Right renal pelvis (tissue), 4 donors: ENCODE measurements around the gene CC2D1A. TPM values are rescaled to one million over a fixed set of nuclear protein-coding genes. Genes with fewer than 3 reads are reported as not detected.
"Not testable (repeated sequence)": the region's sequence is repeated elsewhere in the genome, so short reads cannot be mapped to it uniquely, and the experiment has no call there.

ENCODE experiments used
- DNase-seq, 4 donors: peaks; one replicate each; pipeline ENCODE4 v3.0.0-alpha.2; 2013; ENCODE audit warnings: low read depth in 4 of 4, low spot score in 3 of 4, missing footprints in 1 of 4
- polyA plus RNA-seq, 4 donors: library from polyadenylated mRNA; unstranded; fragments of 120-200 nt; gene quantifications; one replicate each; pipeline ENCODE4 v1.2.1, GENCODE V29; 2013; ENCODE audit not compliant: insufficient read length in 4 of 4

CC2D1A gene
- polyA plus RNA-seq, 4 donors = 23.9 to 30.4 (median 27.6) TPM

DNA sequence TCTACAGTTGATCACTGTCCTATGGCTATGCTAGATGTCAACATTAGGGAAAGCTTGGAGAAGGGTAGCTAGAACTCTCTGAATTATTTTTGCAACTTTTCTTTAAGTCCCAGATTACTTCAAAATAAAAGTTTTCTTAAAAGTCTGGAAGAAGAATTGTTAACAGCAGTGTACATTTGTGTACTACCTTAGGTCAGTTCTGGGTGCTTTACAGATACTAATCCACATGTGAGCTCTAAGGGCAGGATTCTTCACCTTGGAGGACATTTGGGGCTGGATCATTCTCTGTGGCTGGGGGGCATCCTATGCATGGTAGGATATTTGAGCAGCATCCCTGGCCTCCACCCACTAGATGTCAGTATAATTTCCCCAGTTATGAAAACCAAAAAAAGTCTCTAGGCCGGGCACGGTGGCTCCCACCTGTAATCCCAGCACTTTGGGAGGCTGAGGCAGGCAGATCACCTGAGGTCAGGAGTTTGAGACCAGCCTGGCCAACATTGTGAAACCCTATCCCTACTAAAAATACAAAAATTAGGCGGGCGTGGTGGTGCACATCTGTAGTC lies 2.9 kb upstream of the CC2D1A start:
- DNase-seq = no peak

GRCh38 chr19:13906521-13906904 lies 512 bp downstream of the CC2D1A start:
- no peak for DNase-seq

DNA sequence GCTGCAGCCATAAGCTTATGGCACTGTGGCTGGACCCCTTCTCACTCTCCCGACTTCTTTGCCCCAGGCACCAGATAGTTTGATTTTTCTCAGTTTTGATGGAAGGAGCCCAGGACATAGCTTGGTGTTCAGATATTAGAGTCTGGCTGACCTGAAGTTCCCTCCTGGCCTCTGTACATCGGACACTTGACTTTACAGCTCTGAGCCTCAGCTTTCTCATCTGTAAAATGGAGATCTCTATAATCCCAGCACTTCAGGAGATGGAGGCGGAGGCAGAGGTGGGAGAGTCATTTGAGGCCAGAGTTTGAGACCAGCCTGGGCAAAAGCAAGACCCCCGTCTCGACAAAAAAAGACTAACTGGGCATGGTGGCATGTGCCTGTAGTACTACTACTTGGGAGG lies 909 bp downstream of the CC2D1A start:
- no peak for DNase-seq

DNA sequence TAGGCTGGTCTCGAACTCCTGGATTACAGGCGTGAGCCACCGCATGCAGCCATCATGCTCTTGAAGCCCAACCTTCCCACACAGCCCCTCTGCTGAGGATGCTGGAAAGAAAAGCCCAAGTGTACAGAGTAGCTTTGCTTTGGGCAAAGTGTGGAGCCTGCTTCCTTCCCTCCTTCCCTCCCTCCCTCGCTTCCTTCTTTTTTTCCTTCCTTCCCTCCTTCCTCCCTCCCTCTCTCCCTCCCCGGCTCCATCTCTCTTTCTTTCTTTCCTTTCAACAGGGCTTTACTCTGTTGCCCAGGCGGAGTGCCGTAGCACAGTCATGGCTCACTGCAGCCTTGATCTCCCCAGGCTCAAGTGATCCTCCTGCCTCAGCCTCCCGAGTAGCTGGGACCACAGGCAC lies 2.7 kb downstream of the CC2D1A start:
- DNase-seq = no peak

GRCh38 chr19:13909430-13909829 lies 3.4 kb downstream of the CC2D1A start:
- DNase-seq = no peak

GRCh38 chr19:13913352-13913751 lies 7.4 kb downstream of the CC2D1A start:
- no peak for DNase-seq

DNA sequence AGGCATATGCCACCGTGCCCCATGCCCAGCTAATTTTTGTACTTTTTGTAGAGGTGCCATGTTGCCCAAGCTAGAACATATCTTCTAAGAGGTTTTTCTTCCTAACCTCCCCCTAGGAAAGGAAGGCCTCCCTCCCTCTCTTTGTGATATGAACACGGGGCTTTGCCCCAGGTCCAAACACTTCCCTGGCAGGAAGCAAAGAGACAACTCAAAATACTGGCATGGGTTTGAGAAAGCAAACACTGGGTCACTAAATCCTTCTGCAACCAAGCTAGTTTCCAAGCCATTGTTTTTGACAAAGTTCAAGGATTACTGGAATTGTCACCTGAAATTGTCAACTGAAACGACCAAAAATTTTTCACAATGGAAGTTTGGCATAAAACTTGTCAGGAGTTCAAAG lies 8.8 kb downstream of the CC2D1A start:
- no peak for DNase-seq

DNA sequence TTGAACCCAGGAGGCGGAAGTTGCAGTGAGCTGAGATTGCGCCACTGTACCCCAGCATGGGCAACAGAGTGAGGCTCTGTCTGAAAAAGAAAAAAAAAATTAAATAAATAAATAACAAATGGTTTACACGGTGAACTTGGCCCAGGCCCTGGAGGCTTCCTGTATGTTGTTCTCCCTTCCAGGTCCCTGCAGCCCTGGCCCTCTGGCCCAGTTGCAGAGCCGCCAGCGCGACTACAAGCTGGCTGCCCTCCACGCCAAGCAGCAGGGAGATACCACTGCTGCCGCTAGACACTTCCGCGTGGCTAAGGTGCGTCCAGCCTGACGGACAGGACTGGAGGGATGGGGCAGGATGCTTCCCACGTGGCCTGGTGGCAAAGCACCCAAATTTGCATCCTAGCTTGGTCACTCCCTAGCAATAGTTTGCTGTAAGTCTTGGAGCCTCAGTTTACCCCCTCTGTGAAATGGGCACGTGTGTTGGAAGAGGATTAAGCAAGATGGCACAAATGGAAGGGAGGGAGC lies 11.9 kb downstream of the CC2D1A start:
- no peak for DNase-seq

- DNase-seq = no peak
These were observed 12.9 kb downstream of the CC2D1A start for GRCh38 chr19:13918726-13919411.

- no peak for DNase-seq
These were observed 14.5 kb downstream of the CC2D1A start for GRCh38 chr19:13920524-13920923.

GRCh38 chr19:13920940-13921747 lies 15.1 kb downstream of the CC2D1A start:
- DNase-seq = no peak

- DNase-seq = not testable (repeated sequence)
These were observed 16.1 kb downstream of the CC2D1A start for GRCh38 chr19:13922118-13922517.

DNA sequence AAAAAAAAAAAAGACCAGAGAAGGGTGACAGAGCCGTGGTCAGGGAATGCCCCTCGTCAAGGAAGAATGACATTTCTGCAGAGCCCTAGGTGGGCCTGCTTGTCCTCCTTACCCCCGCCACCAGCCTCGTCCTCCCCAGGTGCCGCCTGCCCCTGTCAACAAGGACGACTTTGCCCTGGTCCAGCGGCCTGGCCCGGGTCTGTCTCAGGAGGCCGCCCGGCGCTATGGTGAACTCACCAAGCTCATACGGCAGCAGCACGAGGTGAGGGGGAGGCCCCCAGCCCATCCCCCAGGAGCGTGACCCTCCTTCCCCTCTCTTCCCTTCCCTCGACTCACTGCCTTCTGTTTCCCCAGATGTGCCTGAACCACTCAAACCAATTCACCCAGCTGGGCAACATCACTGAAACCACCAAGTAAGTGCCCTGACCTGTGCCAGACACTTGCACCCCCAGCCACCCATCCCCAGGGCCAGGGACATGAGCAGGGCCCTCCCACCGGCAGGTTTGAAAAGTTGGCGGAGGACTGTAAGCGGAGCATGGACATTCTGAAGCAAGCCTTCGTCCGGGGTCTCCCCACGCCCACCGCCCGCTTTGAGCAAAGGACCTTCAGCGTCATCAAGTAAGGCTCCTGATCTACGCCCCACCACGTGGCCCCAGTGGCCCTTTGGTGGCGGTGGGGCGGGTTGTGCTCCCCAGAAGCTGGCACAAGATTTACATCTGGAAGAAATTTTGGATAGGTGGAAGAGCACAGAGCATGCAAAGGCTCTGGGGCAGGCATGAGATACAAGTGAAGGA lies 17.4 kb downstream of the CC2D1A start:
- DNase-seq = no peak

DNA sequence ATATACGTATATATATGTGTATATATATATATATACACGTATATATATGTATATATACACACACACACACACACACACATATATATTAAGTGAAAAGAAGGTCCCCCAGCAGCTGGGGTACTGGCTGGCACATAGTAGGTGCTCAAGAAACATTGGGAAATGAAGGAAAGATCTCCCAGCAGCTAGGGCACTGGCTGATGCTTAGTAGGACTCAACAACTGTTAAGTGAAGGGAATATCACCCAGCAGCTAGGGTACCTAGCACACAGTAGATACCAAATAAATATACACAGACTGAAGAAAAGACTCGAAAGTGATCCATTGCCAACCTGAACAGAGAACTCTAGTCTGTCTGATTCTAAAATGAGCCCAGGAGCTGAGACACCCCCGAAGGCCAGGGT lies 20.0 kb downstream of the CC2D1A start:
- DNase-seq = no peak

DNA sequence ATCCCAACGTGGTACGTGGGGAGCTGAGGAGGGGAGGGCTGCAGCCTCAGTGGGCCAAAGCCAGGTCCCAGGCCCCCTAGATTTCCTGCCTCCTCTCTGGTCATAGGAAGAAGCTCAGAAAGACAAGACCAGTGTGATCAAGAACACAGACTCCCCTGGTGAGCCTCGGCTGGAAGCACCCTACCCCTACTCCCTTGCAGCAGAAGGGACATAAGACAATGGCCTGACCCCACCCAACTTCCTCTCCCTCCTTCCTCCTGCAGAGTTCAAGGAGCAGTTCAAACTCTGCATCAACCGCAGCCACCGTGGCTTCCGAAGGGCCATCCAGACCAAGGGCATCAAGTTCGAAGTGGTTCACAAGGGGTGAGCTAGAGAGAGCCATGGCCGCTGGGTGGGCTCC lies 20.7 kb downstream of the CC2D1A start:
- no peak for DNase-seq

GRCh38 chr19:13929340-13929739 lies 23.3 kb downstream of the CC2D1A start:
- DNase-seq = no peak

DNA sequence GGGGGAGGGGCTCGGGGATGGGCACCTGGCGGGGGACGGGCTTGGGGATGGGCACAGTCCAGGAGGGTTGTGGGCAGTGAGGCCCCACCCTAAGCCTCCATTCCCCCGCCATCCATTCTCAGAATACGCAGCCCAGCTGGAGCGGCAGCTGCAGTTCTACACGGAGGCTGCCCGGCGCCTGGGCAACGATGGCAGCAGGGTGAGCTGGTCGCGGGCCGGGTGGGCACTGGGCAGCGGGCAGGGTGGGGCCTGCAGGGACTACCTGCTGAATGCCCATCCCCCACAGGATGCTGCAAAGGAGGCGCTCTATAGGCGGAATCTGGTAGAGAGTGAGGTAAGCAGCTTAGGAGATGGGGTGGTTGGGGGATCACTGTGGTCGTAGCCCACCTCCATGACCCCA lies 24.0 kb downstream of the CC2D1A start:
- no peak for DNase-seq

DNA sequence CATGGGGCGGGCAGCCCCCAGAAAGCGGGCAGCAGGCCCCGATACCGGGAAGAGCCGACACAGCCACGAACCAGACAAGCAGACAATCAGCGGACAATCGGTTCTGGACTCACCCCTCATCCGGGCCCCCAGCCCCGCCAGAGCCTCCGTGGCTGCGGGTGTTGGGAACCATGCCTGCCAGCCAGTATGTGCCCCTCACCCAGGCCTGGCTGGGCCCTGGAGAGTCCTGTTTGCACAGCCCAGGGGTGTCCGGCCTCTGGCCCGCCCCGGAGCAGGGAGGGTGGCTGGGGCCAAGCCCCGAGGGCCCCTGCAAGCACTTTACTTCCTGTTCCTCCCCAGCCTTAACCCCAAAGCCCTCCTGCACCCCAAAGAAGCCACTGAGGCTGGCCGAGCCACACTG lies 24.4 kb downstream of the CC2D1A start:
- no peak for DNase-seq

- no peak for DNase-seq
These were observed 25.6 kb downstream of the CC2D1A start for GRCh38 chr19:13931391-13932148.

- DNase-seq = no peak
These were observed 26.2 kb downstream of the CC2D1A start for GRCh38 chr19:13932149-13932637.
